SK-N-MC (cell line): ENCODE results near the gene PRDM10.

Experiments used
- EZH2 ChIP-seq: fragments of 200-600 bp; sonication (generic); IDR thresholded peaks from one replicate; pipeline ENCODE4 v1.6.1; 2017; ENCODE audit warnings: antibody characterized with exemption
- POLR2AphosphoS5 ChIP-seq: IDR thresholded peaks from 2 replicates; pipeline ENCODE4 v1.6.1; 2012; ENCODE audit warnings: mild to moderate bottlenecking, low read depth, low read length, borderline replicate concordance

GRCh38 chr11:129967996-129968395, 34.6 kb downstream of the PRDM10 start:
- no peak for TF ChIP-seq EZH2
- no peak for TF ChIP-seq POLR2AphosphoS5
